ENCODE data around the gene CRNKL1.

CRNKL1 gene

GRCh38 chr20:20084296-20084752 is 32.1 kb upstream of the CRNKL1 start:
- Histone ChIP-seq H3K4me1 (ENCODE audit: control insufficient read depth in 1 of 2, insufficient read depth in 2 of 2, low read length in 2 of 2) (no peaks in the 10 kb centered on the region), H3K9me3 (ENCODE audit: control insufficient read depth in 1 of 2, low read length in 2 of 2) (no peaks in the 10 kb centered on the region), H3K27me3 (ENCODE audit: control insufficient read depth in 1 of 2, insufficient read depth in 2 of 2, low read length in 2 of 2) (peaks cover 0 to 4% of the 10 kb centered on the region in 2 donors), H3K27ac (ENCODE audit: low read depth, low read length) (no peak overlapping the region), H3K36me3 (ENCODE audit: control insufficient read depth in 1 of 2, insufficient read depth in 2 of 2, low read length in 2 of 2) (no peaks in the 10 kb centered on the region), H3K9ac (ENCODE audit: low read depth in 1 of 2, low read length in 2 of 2) (no peak overlapping the region), H3K4me3 (ENCODE audit: low read depth in 1 of 2, low read length in 2 of 2) (no peak overlapping the region)

- H3K9ac ChIP-seq (ENCODE audit: low read depth in 1 of 2, low read length in 2 of 2): peak overlapping the region in 1 of 2 donors; percentile 0
- H3K9me3 ChIP-seq (ENCODE audit: control insufficient read depth in 1 of 2, low read length in 2 of 2): no peaks in the 10 kb centered on the region
- peaks cover 0 to 4% of the 10 kb centered on the region in 2 donors for H3K27me3 ChIP-seq (ENCODE audit: control insufficient read depth in 1 of 2, insufficient read depth in 2 of 2, low read length in 2 of 2)
- no peaks in the 10 kb centered on the region for H3K36me3 ChIP-seq (ENCODE audit: control insufficient read depth in 1 of 2, insufficient read depth in 2 of 2, low read length in 2 of 2)
- H3K27ac ChIP-seq (ENCODE audit: low read depth, low read length): no peak overlapping the region
- no peaks in the 10 kb centered on the region for H3K4me1 ChIP-seq (ENCODE audit: control insufficient read depth in 1 of 2, insufficient read depth in 2 of 2, low read length in 2 of 2)
- no peak overlapping the region for H3K4me3 ChIP-seq (ENCODE audit: low read depth in 1 of 2, low read length in 2 of 2)
Observed at GRCh38 chr20:20083807-20084206, 31.5 kb upstream of the CRNKL1 start.

GRCh38 chr20:20079102-20079784 is 27.0 kb upstream of the CRNKL1 start:
- no peak overlapping the region for H3K27ac ChIP-seq (ENCODE audit: low read depth, low read length)
- H3K36me3 ChIP-seq (ENCODE audit: control insufficient read depth in 1 of 2, insufficient read depth in 2 of 2, low read length in 2 of 2): no peaks in the 10 kb centered on the region
- H3K9me3 ChIP-seq (ENCODE audit: control insufficient read depth in 1 of 2, low read length in 2 of 2): no peaks in the 10 kb centered on the region
- H3K9ac ChIP-seq (ENCODE audit: low read depth in 1 of 2, low read length in 2 of 2): no peak overlapping the region
- peak overlapping the region in 1 of 2 donors; percentile 38 for H3K4me3 ChIP-seq (ENCODE audit: low read depth in 1 of 2, low read length in 2 of 2)
- no peaks in the 10 kb centered on the region for H3K4me1 ChIP-seq (ENCODE audit: control insufficient read depth in 1 of 2, insufficient read depth in 2 of 2, low read length in 2 of 2)
- H3K27me3 ChIP-seq (ENCODE audit: control insufficient read depth in 1 of 2, insufficient read depth in 2 of 2, low read length in 2 of 2): no peaks in the 10 kb centered on the region

- H3K9ac ChIP-seq (ENCODE audit: low read depth in 1 of 2, low read length in 2 of 2): no peak overlapping the region
- H3K9me3 ChIP-seq (ENCODE audit: control insufficient read depth in 1 of 2, low read length in 2 of 2): no peaks in the 10 kb centered on the region
- no peak overlapping the region for H3K27ac ChIP-seq (ENCODE audit: low read depth, low read length)
- no peaks in the 10 kb centered on the region for H3K36me3 ChIP-seq (ENCODE audit: control insufficient read depth in 1 of 2, insufficient read depth in 2 of 2, low read length in 2 of 2)
- peaks cover 0 to 5% of the 10 kb centered on the region in 2 donors for H3K27me3 ChIP-seq (ENCODE audit: control insufficient read depth in 1 of 2, insufficient read depth in 2 of 2, low read length in 2 of 2)
- H3K4me1 ChIP-seq (ENCODE audit: control insufficient read depth in 1 of 2, insufficient read depth in 2 of 2, low read length in 2 of 2): no peaks in the 10 kb centered on the region
- no peak overlapping the region for H3K4me3 ChIP-seq (ENCODE audit: low read depth in 1 of 2, low read length in 2 of 2)
Observed at GRCh38 chr20:20078041-20078440, 25.8 kb upstream of the CRNKL1 start.

DNA sequence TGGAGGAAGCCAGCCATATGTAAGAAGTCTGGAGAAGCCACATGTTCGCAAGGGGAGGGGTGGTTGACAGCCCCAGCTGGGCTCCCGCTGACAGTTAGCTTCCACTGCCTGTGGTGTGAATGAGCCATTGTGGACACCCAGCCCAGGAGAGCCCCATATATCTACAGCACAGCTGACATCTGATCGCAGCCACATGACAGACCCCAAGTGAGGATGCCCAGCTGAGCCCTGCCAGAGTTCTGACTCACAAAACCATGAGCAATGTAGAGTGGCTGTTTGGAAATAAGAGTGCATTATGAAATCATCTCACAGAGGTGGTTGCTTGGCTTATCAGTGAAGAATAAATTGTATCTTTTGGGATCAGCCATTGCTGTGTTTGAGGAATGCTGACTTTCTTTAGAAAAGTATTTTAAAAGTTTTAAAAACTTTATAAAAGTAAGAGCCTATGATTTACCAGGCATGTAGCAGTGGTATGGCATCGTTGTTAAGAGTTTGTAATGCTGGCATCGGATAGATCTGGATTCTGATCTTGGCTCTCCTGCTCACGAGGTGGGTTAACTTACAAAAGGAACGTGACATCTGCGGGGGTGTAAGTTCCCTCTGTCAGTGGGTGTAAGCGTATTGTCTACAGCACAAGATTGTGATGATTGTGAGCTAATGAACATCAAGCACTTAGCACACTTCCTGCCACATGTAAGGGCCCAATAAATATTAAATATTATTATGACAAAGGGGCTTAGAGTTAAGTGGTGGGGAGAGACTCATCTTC is 24.2 kb upstream of the CRNKL1 start:
- no peaks in the 10 kb centered on the region for H3K4me1 ChIP-seq (ENCODE audit: control insufficient read depth in 1 of 2, insufficient read depth in 2 of 2, low read length in 2 of 2)
- H3K9me3 ChIP-seq (ENCODE audit: control insufficient read depth in 1 of 2, low read length in 2 of 2): no peaks in the 10 kb centered on the region
- no peak overlapping the region for H3K9ac ChIP-seq (ENCODE audit: low read depth in 1 of 2, low read length in 2 of 2)
- H3K4me3 ChIP-seq (ENCODE audit: low read depth in 1 of 2, low read length in 2 of 2): no peak overlapping the region
- peaks cover 0 to 5% of the 10 kb centered on the region in 2 donors for H3K27me3 ChIP-seq (ENCODE audit: control insufficient read depth in 1 of 2, insufficient read depth in 2 of 2, low read length in 2 of 2)
- no peak overlapping the region for H3K27ac ChIP-seq (ENCODE audit: low read depth, low read length)
- H3K36me3 ChIP-seq (ENCODE audit: control insufficient read depth in 1 of 2, insufficient read depth in 2 of 2, low read length in 2 of 2): no peaks in the 10 kb centered on the region

DNA sequence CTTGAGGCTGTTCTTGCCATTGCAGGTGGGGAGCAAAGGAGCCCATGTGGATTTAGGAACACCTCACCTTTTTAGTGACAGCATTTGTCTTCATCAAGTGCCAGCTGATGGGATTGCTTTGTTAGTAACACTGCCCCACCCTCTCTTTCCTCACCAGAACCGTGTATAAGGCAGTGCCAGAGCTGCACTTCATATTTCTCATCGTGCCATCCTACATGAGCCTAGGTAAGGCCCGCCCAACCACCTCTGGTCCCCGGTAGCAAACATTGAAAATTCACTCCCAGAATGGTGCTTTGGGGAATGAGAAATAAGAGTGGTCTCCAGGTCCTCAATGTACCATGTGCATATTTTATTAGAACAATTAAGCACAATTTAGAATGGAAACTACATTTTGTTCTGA is 22.8 kb upstream of the CRNKL1 start:
- H3K9ac ChIP-seq (ENCODE audit: low read depth in 1 of 2, low read length in 2 of 2): no peak overlapping the region
- H3K27me3 ChIP-seq (ENCODE audit: control insufficient read depth in 1 of 2, insufficient read depth in 2 of 2, low read length in 2 of 2): peaks cover 0 to 5% of the 10 kb centered on the region in 2 donors
- H3K9me3 ChIP-seq (ENCODE audit: control insufficient read depth in 1 of 2, low read length in 2 of 2): no peaks in the 10 kb centered on the region
- no peaks in the 10 kb centered on the region for H3K4me1 ChIP-seq (ENCODE audit: control insufficient read depth in 1 of 2, insufficient read depth in 2 of 2, low read length in 2 of 2)
- no peaks in the 10 kb centered on the region for H3K36me3 ChIP-seq (ENCODE audit: control insufficient read depth in 1 of 2, insufficient read depth in 2 of 2, low read length in 2 of 2)
- no peak overlapping the region for H3K27ac ChIP-seq (ENCODE audit: low read depth, low read length)
- H3K4me3 ChIP-seq (ENCODE audit: low read depth in 1 of 2, low read length in 2 of 2): no peak overlapping the region

GRCh38 chr20:20073801-20074371 is 21.6 kb upstream of the CRNKL1 start:
- H3K4me3 ChIP-seq (ENCODE audit: low read depth in 1 of 2, low read length in 2 of 2): no peak overlapping the region
- no peaks in the 10 kb centered on the region for H3K36me3 ChIP-seq (ENCODE audit: control insufficient read depth in 1 of 2, insufficient read depth in 2 of 2, low read length in 2 of 2)
- H3K9ac ChIP-seq (ENCODE audit: low read depth in 1 of 2, low read length in 2 of 2): no peak overlapping the region
- H3K9me3 ChIP-seq (ENCODE audit: control insufficient read depth in 1 of 2, low read length in 2 of 2): no peaks in the 10 kb centered on the region
- H3K27me3 ChIP-seq (ENCODE audit: control insufficient read depth in 1 of 2, insufficient read depth in 2 of 2, low read length in 2 of 2): peaks cover 0 to 5% of the 10 kb centered on the region in 2 donors
- no peak overlapping the region for H3K27ac ChIP-seq (ENCODE audit: low read depth, low read length)
- no peaks in the 10 kb centered on the region for H3K4me1 ChIP-seq (ENCODE audit: control insufficient read depth in 1 of 2, insufficient read depth in 2 of 2, low read length in 2 of 2)

- Histone ChIP-seq H3K27me3 (ENCODE audit: control insufficient read depth in 1 of 2, insufficient read depth in 2 of 2, low read length in 2 of 2) (peaks cover 0 to 5% of the 10 kb centered on the region in 2 donors), H3K4me1 (ENCODE audit: control insufficient read depth in 1 of 2, insufficient read depth in 2 of 2, low read length in 2 of 2) (no peaks in the 10 kb centered on the region), H3K9me3 (ENCODE audit: control insufficient read depth in 1 of 2, low read length in 2 of 2) (no peaks in the 10 kb centered on the region), H3K36me3 (ENCODE audit: control insufficient read depth in 1 of 2, insufficient read depth in 2 of 2, low read length in 2 of 2) (no peaks in the 10 kb centered on the region), H3K4me3 (ENCODE audit: low read depth in 1 of 2, low read length in 2 of 2) (no peak overlapping the region), H3K27ac (ENCODE audit: low read depth, low read length) (no peak overlapping the region), H3K9ac (ENCODE audit: low read depth in 1 of 2, low read length in 2 of 2) (no peak overlapping the region)
Observed at GRCh38 chr20:20070871-20071726, 18.8 kb upstream of the CRNKL1 start.

GRCh38 chr20:20065361-20065760 is 13.1 kb upstream of the CRNKL1 start:
- no peak overlapping the region for H3K9ac ChIP-seq (ENCODE audit: low read depth in 1 of 2, low read length in 2 of 2)
- H3K4me1 ChIP-seq (ENCODE audit: control insufficient read depth in 1 of 2, insufficient read depth in 2 of 2, low read length in 2 of 2): no peaks in the 10 kb centered on the region
- no peak overlapping the region for H3K27ac ChIP-seq (ENCODE audit: low read depth, low read length)

More at GRCh38 chr20:20065361-20065760, 13.1 kb upstream of the CRNKL1 start:
- Histone ChIP-seq H3K27me3 (ENCODE audit: control insufficient read depth in 1 of 2, insufficient read depth in 2 of 2, low read length in 2 of 2) (no peaks in the 10 kb centered on the region), H3K36me3 (ENCODE audit: control insufficient read depth in 1 of 2, insufficient read depth in 2 of 2, low read length in 2 of 2) (no peaks in the 10 kb centered on the region), H3K4me3 (ENCODE audit: low read depth in 1 of 2, low read length in 2 of 2) (no peak overlapping the region), H3K9me3 (ENCODE audit: control insufficient read depth in 1 of 2, low read length in 2 of 2) (no peaks in the 10 kb centered on the region)

Data from duodenal mucosa (tissue), 2 donors.